HepG2 (cell line): ENCODE data around the gene PLCD4. TPM values are rescaled to one million over a fixed set of nuclear protein-coding genes. Genes with fewer than 3 reads are reported as not detected.

Experiments used
- ADNP ChIP-seq: sonication (generic); formaldehyde crosslinking; IDR thresholded peaks from 2 replicates; pipeline ENCODE4 v1.4.0; 2020; ENCODE audit warnings: missing genetic modification reagents
- ATF2 ChIP-seq: sonication (generic); formaldehyde crosslinking; IDR thresholded peaks from 2 replicates; pipeline ENCODE4 v1.4.0; 2020; ENCODE audit warnings: missing genetic modification reagents
- ATF7-NPFF ChIP-seq: sonication (generic); formaldehyde crosslinking; IDR thresholded peaks from 2 replicates; pipeline ENCODE4 v1.8.1; 2023; ENCODE audit warnings: mild to moderate bottlenecking, low read depth, missing genetic modification reagents, moderate library complexity
- BORCS8-MEF2B ChIP-seq: sonication (generic); formaldehyde crosslinking; IDR thresholded peaks from 2 replicates; pipeline ENCODE4 v1.8.0; 2022; ENCODE audit warnings: mild to moderate bottlenecking, missing genetic modification reagents
- CBFB ChIP-seq: sonication (generic); formaldehyde crosslinking; IDR thresholded peaks from 2 replicates; pipeline ENCODE4 v1.4.0; 2020; ENCODE audit warnings: missing genetic modification reagents
- CENPX ChIP-seq: sonication (generic); formaldehyde crosslinking; IDR thresholded peaks from 2 replicates; pipeline ENCODE4 v1.9.0; 2021; ENCODE audit warnings: mild to moderate bottlenecking, missing genetic modification reagents, moderate library complexity
- ELF3 ChIP-seq: IDR thresholded peaks from 2 replicates; pipeline ENCODE4 v1.6.1; 2016; ENCODE audit warnings: missing genetic modification reagents, missing compliant biosample characterization
- HNRNPL ChIP-seq: fragments of 200-400 bp; formaldehyde crosslinking; IDR thresholded peaks from 2 replicates; pipeline ENCODE4 v1.6.1; 2017; ENCODE audit warnings: mild to moderate bottlenecking, low read depth, low read length
- MLX ChIP-seq: IDR thresholded peaks from 2 replicates; pipeline ENCODE4 v1.6.1; 2016
- MTF2 ChIP-seq: sonication (generic); formaldehyde crosslinking; IDR thresholded peaks from 2 replicates; pipeline ENCODE4 v1.5.0; 2020; ENCODE audit warnings: missing genetic modification reagents, borderline replicate concordance
- NCOA5 ChIP-seq: sonication (generic); formaldehyde crosslinking; IDR thresholded peaks from 2 replicates; pipeline ENCODE4 v1.4.0; 2020; ENCODE audit warnings: missing genetic modification reagents
- NR2F6 ChIP-seq, 2 experiments: IDR thresholded peaks; 2 replicates each; pipeline ENCODE4 v1.6.1; 2016; ENCODE audit warnings: antibody characterized with exemption in 1 of 2, mild to moderate bottlenecking in 1 of 2
- PTBP1 ChIP-seq: fragments of 200-400 bp; formaldehyde crosslinking; IDR thresholded peaks from 2 replicates; pipeline ENCODE4 v1.6.1; 2018; ENCODE audit warnings: low read length, low read depth; ENCODE audit not compliant: poor library complexity, severe bottlenecking
- SNRNP70 ChIP-seq: fragments of 200-400 bp; formaldehyde crosslinking; IDR thresholded peaks from 2 replicates; pipeline ENCODE4 v1.6.1; 2017; ENCODE audit warnings: mild to moderate bottlenecking, low read depth, low read length, moderate library complexity
- SP1 ChIP-seq, 2 experiments: fragments of 450-650 bp in 1 of 2; sonication (generic) in 1 of 2; formaldehyde crosslinking in 1 of 2; IDR thresholded peaks; 2 replicates each; pipeline versions ENCODE4 v1.4.0 to v1.6.1; 2016 to 2020; ENCODE audit warnings: missing genetic modification reagents in 1 of 2
- SRF ChIP-seq: IDR thresholded peaks from 2 replicates; pipeline ENCODE4 v1.6.1; 2011; ENCODE audit warnings: mild to moderate bottlenecking, low read depth, low read length, moderate library complexity
- SSRP1 ChIP-seq: IDR thresholded peaks from 2 replicates; pipeline ENCODE4 v1.6.1; 2016; ENCODE audit warnings: control low read depth
- ZBTB2 ChIP-seq: sonication (generic); formaldehyde crosslinking; IDR thresholded peaks from 2 replicates; pipeline ENCODE4 v1.8.0; 2022; ENCODE audit warnings: low read depth, missing genetic modification reagents
- ZNF333 ChIP-seq: sonication (generic); formaldehyde crosslinking; IDR thresholded peaks from 2 replicates; pipeline ENCODE4 v1.4.0; 2020; ENCODE audit warnings: mild to moderate bottlenecking, missing genetic modification reagents, borderline replicate concordance
- ZNF468 ChIP-seq: sonication (generic); formaldehyde crosslinking; IDR thresholded peaks from 2 replicates; pipeline ENCODE4 v1.8.0; 2022; ENCODE audit warnings: mild to moderate bottlenecking, moderate library complexity, missing genetic modification reagents
- ZNF709 ChIP-seq: sonication (generic); formaldehyde crosslinking; IDR thresholded peaks from 2 replicates; pipeline ENCODE4 v1.5.0; 2020; ENCODE audit warnings: mild to moderate bottlenecking, missing genetic modification reagents
- ZNF747 ChIP-seq: sonication (generic); formaldehyde crosslinking; IDR thresholded peaks from 2 replicates; pipeline ENCODE4 v1.8.1; 2023; ENCODE audit warnings: missing genetic modification reagents, mild to moderate bottlenecking, borderline replicate concordance
- polyA plus RNA-seq, 8 experiments: library from polyadenylated mRNA; depleted of rRNA in 3 of 8; stranded (reverse) in 7 of 8; unstranded in 1 of 8; fragments of >200 nt; fragmentation: Illumina TruSeq in 4 of 8; extraction: Trizol in 4 of 8; gene quantifications; 2 replicates each; pipeline versions ENCODE4 v1.2.1 to v1.2.3, GENCODE V29; 2011 to 2016; ENCODE audit warnings: low read depth in 4 of 8, missing spikeins in 1 of 8, mixed read lengths in 1 of 8; ENCODE audit not compliant: insufficient read depth in 1 of 8
- total RNA-seq, 5 experiments: library from RNA; depleted of rRNA; stranded (reverse); fragments of >200 nt; fragmentation: Illumina TruSeq; extraction: Trizol; gene quantifications; 2 replicates each; pipeline ENCODE4 v1.2.3, GENCODE V29; 2016; ENCODE audit warnings: low read depth in 1 of 5
- TF ChIP-seq, protein P1 (sequence below): sonication (generic); formaldehyde crosslinking; IDR thresholded peaks from 2 replicates; pipeline ENCODE4 v1.8.0; 2022; ENCODE audit warnings: missing genetic modification reagents, low read depth, mild to moderate bottlenecking, borderline replicate concordance
- TF ChIP-seq, protein P2 (sequence below): sonication (generic); formaldehyde crosslinking; IDR thresholded peaks from 2 replicates; pipeline ENCODE4 v1.4.0; 2020; ENCODE audit warnings: missing genetic modification reagents

The PLCD4 gene
- total and polyA plus RNA-seq, 2 of the 13 experiments (the other 11 are each of a cell fraction or from before 2014, with no cell fraction given), result 0.26 TPM; not detected in 1

GRCh38 chr2:218659258-218659987 lies 51.7 kb downstream of the PLCD4 start, which contains the start of the genes BCS1L and ZNF142 (continued):
- peak; percentile 62; the same call in 1 of the 2 replicates for TF ChIP-seq ATF2
- TF ChIP-seq ZBTB2, result no peak
- TF ChIP-seq MLX (CRISPR knock-in tag), result no peak
- TF ChIP-seq NR2F6 (IDR thresholded peaks at IDR 0.05), result 0 out of 2 replicates have a peak, but pooled peaks have one; percentile 21
- no peak; the same call in 1 of the 2 replicates for TF ChIP-seq NR2F6 (CRISPR knock-in tag; IDR thresholded peaks at IDR 0.05)
- TF ChIP-seq, protein P1, sequence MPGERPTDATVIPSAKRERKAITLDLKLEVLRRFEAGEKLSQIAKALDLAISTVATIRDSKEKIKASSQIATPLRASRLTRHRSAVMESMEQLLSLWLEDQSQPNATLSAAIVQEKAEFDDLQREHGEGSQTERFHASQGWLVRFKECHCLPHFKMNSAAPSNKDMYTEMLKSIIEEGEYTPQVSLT (CRISPR knock-in tag), result no peak
- peak; percentile 61 for TF ChIP-seq PTBP1
- no peak for TF ChIP-seq NCOA5 (CRISPR knock-in tag)
- TF ChIP-seq SSRP1 (CRISPR knock-in tag), result no peak
- no peak for TF ChIP-seq ZNF468
- peak; percentile 72; the same call in 1 of the 2 replicates for TF ChIP-seq BORCS8-MEF2B (CRISPR knock-in tag)
- peak; percentile 80; the same call in 1 of the 2 replicates for TF ChIP-seq HNRNPL
- peak; percentile 67 for TF ChIP-seq ATF7-NPFF (CRISPR knock-in tag)
- no peak; the same call in 1 of the 2 replicates for TF ChIP-seq ZNF747 (CRISPR knock-in tag)
- peak; percentile 73; the same call in 1 of the 2 replicates for TF ChIP-seq MTF2 (CRISPR knock-in tag)
- no peak for TF ChIP-seq SNRNP70
- TF ChIP-seq CENPX (CRISPR knock-in tag), result no peak
- 0 out of 2 replicates have a peak, but pooled peaks have one; percentile 6 for TF ChIP-seq ZNF709 (CRISPR knock-in tag)
- TF ChIP-seq ELF3 (CRISPR knock-in tag), result peak; percentile 68
- TF ChIP-seq CBFB (CRISPR knock-in tag), result 0 out of 2 replicates have a peak, but pooled peaks have one; percentile 38
- no peak for TF ChIP-seq SP1 (IDR thresholded peaks at IDR 0.05)
- TF ChIP-seq SP1 (CRISPR knock-in tag; IDR thresholded peaks at IDR 0.05), result peak; percentile 80
- no peak for TF ChIP-seq ADNP
- TF ChIP-seq, protein P2, sequence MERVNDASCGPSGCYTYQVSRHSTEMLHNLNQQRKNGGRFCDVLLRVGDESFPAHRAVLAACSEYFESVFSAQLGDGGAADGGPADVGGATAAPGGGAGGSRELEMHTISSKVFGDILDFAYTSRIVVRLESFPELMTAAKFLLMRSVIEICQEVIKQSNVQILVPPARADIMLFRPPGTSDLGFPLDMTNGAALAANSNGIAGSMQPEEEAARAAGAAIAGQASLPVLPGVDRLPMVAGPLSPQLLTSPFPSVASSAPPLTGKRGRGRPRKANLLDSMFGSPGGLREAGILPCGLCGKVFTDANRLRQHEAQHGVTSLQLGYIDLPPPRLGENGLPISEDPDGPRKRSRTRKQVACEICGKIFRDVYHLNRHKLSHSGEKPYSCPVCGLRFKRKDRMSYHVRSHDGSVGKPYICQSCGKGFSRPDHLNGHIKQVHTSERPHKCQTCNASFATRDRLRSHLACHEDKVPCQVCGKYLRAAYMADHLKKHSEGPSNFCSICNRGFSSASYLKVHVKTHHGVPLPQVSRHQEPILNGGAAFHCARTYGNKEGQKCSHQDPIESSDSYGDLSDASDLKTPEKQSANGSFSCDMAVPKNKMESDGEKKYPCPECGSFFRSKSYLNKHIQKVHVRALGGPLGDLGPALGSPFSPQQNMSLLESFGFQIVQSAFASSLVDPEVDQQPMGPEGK (CRISPR knock-in tag), result peak; percentile 57
- peak; percentile 78; the same call in 1 of the 2 replicates for TF ChIP-seq ZNF333 (CRISPR knock-in tag)
- TF ChIP-seq SRF, result no peak
